HEK293T (cell line): ENCODE data around the gene CACNG1.

Experiments used
- CTCF ChIA-PET: fragments of 350-600 bp; formaldehyde crosslinking; extraction: SDS; loops from one replicate; lab custom pipeline; 2021; ENCODE audit warnings: antibody characterized with exemption, inconsistent platforms; lab: Yijun Ruan, JAX
- POLR2A ChIA-PET: fragments of 350-600 bp; formaldehyde crosslinking; extraction: SDS; loops from one replicate; lab custom pipeline; 2020; ENCODE audit warnings: antibody characterized with exemption, inconsistent platforms; lab: Yijun Ruan, JAX
- DNase-seq: peaks from one replicate; pipeline ENCODE4 v3.0.0; 2012; ENCODE audit warnings: mixed read lengths; ENCODE audit errors: extremely low spot score
- ARNT ChIP-seq: fragments of 450-650 bp; IDR thresholded peaks from 2 replicates; pipeline ENCODE4 v1.6.1; 2017; ENCODE audit warnings: mild to moderate bottlenecking
- BHLHE40 ChIP-seq: fragments of 450-650 bp; IDR thresholded peaks from 2 replicates; pipeline ENCODE4 v1.6.1; 2016; ENCODE audit warnings: mild to moderate bottlenecking, moderate library complexity, borderline replicate concordance
- CTBP1 ChIP-seq: fragments of 450-650 bp; IDR thresholded peaks from 2 replicates; pipeline ENCODE4 v1.6.1; 2016; ENCODE audit warnings: borderline replicate concordance
- ELF4 ChIP-seq: fragments of 450-650 bp; IDR thresholded peaks from 2 replicates; pipeline ENCODE4 v1.6.1; 2017; ENCODE audit warnings: antibody characterized with exemption
- FOXA1 ChIP-seq: fragments of 450-650 bp; IDR thresholded peaks from 2 replicates; pipeline ENCODE4 v1.6.1; 2016; ENCODE audit warnings: mild to moderate bottlenecking
- FOXK2 ChIP-seq: fragments of 450-650 bp; IDR thresholded peaks from 2 replicates; pipeline ENCODE4 v1.6.1; 2016; ENCODE audit warnings: mild to moderate bottlenecking
- FOXM1 ChIP-seq: fragments of 450-650 bp; IDR thresholded peaks from 2 replicates; pipeline ENCODE4 v1.6.1; 2017; ENCODE audit warnings: mild to moderate bottlenecking, borderline replicate concordance
- HDGF ChIP-seq: fragments of 450-650 bp; IDR thresholded peaks from 2 replicates; pipeline ENCODE4 v1.6.1; 2017; ENCODE audit warnings: antibody characterized with exemption, borderline replicate concordance
- L3MBTL2 ChIP-seq: fragments of 450-650 bp; conservative IDR thresholded peaks from 2 replicates; pipeline ENCODE4 v1.6.1; 2016; ENCODE audit warnings: mild to moderate bottlenecking
- LEF1 ChIP-seq: fragments of 450-650 bp; IDR thresholded peaks from 2 replicates; pipeline ENCODE4 v1.6.1; 2017; ENCODE audit warnings: mild to moderate bottlenecking, borderline replicate concordance
- NFRKB ChIP-seq: fragments of 450-650 bp; IDR thresholded peaks from 2 replicates; pipeline ENCODE4 v1.6.1; 2016; ENCODE audit warnings: mild to moderate bottlenecking, moderate library complexity
- PKNOX1 ChIP-seq: fragments of 450-650 bp; IDR thresholded peaks from 2 replicates; pipeline ENCODE4 v1.6.1; 2016
- SP1 ChIP-seq: fragments of 450-650 bp; IDR thresholded peaks from 2 replicates; pipeline ENCODE4 v1.6.1; 2017
- SUZ12 ChIP-seq: fragments of 450-650 bp; IDR thresholded peaks from 2 replicates; pipeline ENCODE4 v1.6.1; 2016; ENCODE audit warnings: mild to moderate bottlenecking
- TARDBP ChIP-seq: fragments of 450-650 bp; IDR thresholded peaks from 2 replicates; pipeline ENCODE4 v1.6.1; 2016
- ZNF384 ChIP-seq: fragments of 450-650 bp; IDR thresholded peaks from 2 replicates; pipeline ENCODE4 v1.6.1; 2016

The CACNG1 gene

GRCh38 chr17:67007266-67007665 is 37.1 kb upstream of the CACNG1 start:
- TF ChIP-seq PKNOX1 (no peak), LEF1 (no peak), ARNT (no peak), FOXM1 (no peak), SP1 (no peak), ELF4 (no peak), CTBP1 (no peak)
- ChIA-PET CTCF (no interaction called here), POLR2A (no interaction called here)
- no peak for DNase-seq

- CTCF ChIA-PET: no interaction called here
- POLR2A ChIA-PET: no interaction called here
- TF ChIP-seq PKNOX1 (no peak), SP1 (no peak), CTBP1 (no peak), LEF1 (no peak), ARNT (no peak), BHLHE40 (no peak), FOXM1 (no peak), FOXA1 (no peak), HDGF (no peak), ZNF384 (no peak), SUZ12 (no peak), L3MBTL2 (no peak)
- no peak for DNase-seq
These were observed 36.3 kb upstream of the CACNG1 start for GRCh38 chr17:67008101-67008500.

GRCh38 chr17:67011527-67012175 is 32.7 kb upstream of the CACNG1 start:
- no peak for TF ChIP-seq CTBP1
- TF ChIP-seq SP1: no peak
- no peak for TF ChIP-seq LEF1
- no peak for TF ChIP-seq ELF4
- TF ChIP-seq PKNOX1: no peak
- TF ChIP-seq FOXM1: no peak
- no peak for TF ChIP-seq SUZ12
- TF ChIP-seq NFRKB: no peak
- TF ChIP-seq L3MBTL2: no peak
- TF ChIP-seq FOXK2: no peak
- no peak for TF ChIP-seq HDGF
- TF ChIP-seq ZNF384: no peak
- no peak for TF ChIP-seq TARDBP
- TF ChIP-seq BHLHE40: no peak
- TF ChIP-seq FOXA1: no peak
- TF ChIP-seq ARNT: no peak
- DNase-seq: no peak
- CTCF ChIA-PET: no interaction called here

GRCh38 chr17:67013891-67014290 is 30.5 kb upstream of the CACNG1 start:
- POLR2A ChIA-PET: no interaction called here
- CTCF ChIA-PET: no interaction called here
- no peak for DNase-seq
- TF ChIP-seq ZNF384: no peak
- no peak for TF ChIP-seq SP1
- TF ChIP-seq ARNT: no peak
- TF ChIP-seq CTBP1: no peak
- TF ChIP-seq BHLHE40: no peak
- no peak for TF ChIP-seq LEF1

More at GRCh38 chr17:67011527-67012175, 32.7 kb upstream of the CACNG1 start:
- POLR2A ChIA-PET: no interaction called here

- CTCF ChIA-PET: no interaction called here
- TF ChIP-seq FOXA1: no peak
- TF ChIP-seq FOXM1: no peak
- no peak for TF ChIP-seq PKNOX1
- no peak for TF ChIP-seq ARNT
- TF ChIP-seq NFRKB: no peak
- TF ChIP-seq BHLHE40: no peak
- TF ChIP-seq ZNF384: no peak
- POLR2A ChIA-PET: no interaction called here
- no peak for DNase-seq
These were observed 29.4 kb upstream of the CACNG1 start for GRCh38 chr17:67015001-67015400.

GRCh38 chr17:67016039-67016762 is 28.2 kb upstream of the CACNG1 start:
- no peak for TF ChIP-seq LEF1
- TF ChIP-seq SUZ12: no peak
- no peak for TF ChIP-seq ARNT
- no peak for TF ChIP-seq HDGF
- TF ChIP-seq BHLHE40: no peak
- no peak for TF ChIP-seq ZNF384
- TF ChIP-seq SP1: no peak
- TF ChIP-seq NFRKB: no peak
- TF ChIP-seq FOXK2: no peak
- no peak for TF ChIP-seq TARDBP
- no peak for TF ChIP-seq FOXM1
- TF ChIP-seq ELF4: no peak
- no peak for TF ChIP-seq L3MBTL2
- TF ChIP-seq PKNOX1: no peak
- no peak for TF ChIP-seq CTBP1
- TF ChIP-seq FOXA1: no peak
- no peak for DNase-seq
- ChIA-PET POLR2A (no interaction called here), CTCF (interaction anchor here (1.2 kb wide), 1 partner anchor 13 kb away, joined by 3 read pairs; no protein-coding TSS in a partner anchor)
